GF-D8 (cell line): ENCODE data around the gene SMARCD3.

ENCODE experiments used
- DNase-seq: peaks from one replicate; lab custom pipeline; 2025; lab: John Stamatoyannopoulos, UW

The SMARCD3 gene

DNA sequence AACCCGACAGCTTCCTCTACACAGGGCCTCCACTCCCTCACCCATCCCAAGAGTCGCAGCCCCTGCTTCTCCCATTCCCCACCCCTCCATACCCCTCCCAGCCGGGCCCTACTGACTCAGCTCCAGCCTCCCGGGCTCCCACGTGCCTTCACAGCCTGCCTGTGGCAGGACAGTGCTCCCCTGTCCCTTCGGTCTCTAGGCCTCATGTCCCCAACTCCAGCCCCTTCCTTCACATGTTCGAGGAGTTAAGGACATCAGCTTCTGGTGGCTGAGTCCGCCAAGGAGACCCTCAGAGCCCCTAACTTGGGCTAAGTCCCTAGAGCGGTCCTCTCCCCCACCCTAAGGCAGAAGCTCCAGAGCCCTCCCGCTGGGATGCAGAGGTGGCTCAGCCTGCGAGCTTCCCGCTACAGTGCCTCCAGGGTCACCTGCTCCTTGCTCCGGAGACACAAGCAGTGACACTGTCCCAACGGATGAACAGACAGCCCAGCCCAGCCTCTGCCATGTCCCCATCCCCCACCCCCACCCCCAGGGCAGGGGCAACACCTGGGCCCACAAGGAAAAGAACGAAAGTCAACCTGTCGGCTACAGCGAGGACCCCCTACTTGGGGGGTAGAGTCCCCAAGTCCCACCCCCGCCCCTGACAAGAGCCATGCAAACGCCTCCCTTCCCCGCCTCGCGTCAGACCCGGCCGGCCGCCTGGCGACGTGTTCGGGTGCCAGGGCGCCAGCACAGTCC lies 716 bp downstream of the SMARCD3 start:
- DNase-seq: no peak

GRCh38 chr7:151246851-151247580 lies 1.5 kb downstream of the SMARCD3 start:
- DNase-seq: no peak

DNA sequence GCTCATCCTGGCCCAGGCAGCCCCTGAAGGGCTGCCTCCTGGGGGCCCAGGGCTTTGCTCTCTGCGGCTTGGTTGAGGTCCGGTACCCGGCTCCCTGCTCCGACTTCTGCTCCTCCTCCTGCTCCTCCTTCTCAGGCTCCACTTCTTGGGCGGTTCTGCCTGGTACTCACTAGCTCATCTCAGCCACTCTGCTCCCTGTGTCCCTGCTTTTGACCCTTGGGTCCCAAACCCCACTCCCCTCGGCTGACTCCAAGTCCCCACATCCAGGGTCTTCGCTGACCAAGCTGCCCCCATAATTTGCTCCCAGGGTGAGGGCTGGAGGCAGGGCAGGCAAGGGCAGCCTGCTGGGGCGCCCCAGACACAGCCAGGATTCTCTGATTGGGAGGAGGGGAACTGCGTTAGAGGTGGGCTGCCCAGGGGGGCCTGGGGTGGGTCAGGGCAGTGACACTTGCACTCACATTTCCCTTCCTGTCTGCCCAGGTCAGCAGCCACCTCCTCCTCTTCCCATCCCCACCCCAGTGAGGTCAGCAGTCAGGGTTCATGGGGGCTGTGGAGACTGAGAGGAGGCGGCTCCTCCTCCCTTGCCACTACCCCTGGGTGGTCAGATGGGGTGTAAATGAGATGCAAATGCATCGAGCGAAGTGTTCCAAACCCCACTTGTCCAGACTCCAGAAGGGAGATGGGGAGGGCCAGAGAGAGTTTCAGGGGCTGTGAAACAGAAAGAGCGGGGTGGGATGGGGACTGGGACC lies 2.2 kb downstream of the SMARCD3 start:
- no peak for DNase-seq

GRCh38 chr7:151245360-151246101 lies 3.0 kb downstream of the SMARCD3 start:
- DNase-seq: no peak

DNA sequence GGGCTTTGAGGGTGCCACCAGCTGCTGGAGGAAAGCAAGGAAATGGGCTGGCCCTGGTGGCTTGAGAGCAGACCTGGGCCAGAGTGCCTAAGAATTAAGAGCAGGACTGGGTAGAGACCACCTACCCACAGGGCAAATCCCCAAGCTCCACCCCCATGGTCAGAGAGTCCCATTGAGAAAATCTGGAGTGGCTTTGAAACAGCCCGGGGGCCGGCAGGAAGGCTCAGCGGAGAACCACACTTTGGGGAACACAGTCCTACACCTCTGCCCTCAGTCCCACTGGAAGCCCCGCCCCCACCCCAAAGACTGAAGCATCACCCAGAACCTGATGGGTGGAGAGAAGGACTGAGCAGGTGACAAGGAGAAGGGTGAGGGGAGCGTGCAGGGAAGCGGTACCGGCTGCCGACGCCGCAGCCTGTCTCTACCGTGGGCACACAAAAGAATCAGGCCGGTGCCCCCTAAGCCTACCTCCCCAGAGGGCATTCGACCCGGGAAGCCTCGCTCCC lies 3.6 kb downstream of the SMARCD3 start:
- no peak for DNase-seq

DNA sequence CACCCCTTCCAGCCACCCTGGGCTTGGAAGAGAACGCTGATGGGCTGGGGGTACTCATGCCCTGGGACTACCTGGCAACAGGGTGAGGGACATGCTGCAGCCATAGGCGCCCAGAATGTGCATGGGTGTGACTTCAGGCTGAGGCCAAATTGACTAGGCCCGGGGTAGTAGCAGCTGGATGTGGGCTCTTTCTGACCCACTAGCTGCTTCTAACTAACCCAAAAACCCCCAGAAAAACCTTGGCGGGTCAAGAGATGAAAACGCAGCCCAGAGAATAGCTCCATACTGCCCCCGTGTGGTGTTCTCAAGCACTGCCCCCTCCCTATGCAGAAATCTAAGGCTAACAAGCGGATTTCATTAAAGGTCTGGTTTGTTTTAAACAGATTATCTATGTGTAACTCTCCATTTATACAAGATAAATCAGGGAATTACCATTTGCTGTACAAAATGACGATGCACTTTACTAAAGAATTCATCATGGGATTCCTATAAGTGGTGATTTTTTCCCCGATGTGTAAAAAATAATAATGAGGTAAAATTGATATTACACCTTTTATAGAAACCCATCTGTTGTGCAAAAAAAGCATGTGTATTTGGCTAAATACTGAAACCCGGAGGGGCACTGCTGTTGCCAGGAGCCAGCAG lies 4.2 kb downstream of the SMARCD3 start:
- DNase-seq: no peak

DNA sequence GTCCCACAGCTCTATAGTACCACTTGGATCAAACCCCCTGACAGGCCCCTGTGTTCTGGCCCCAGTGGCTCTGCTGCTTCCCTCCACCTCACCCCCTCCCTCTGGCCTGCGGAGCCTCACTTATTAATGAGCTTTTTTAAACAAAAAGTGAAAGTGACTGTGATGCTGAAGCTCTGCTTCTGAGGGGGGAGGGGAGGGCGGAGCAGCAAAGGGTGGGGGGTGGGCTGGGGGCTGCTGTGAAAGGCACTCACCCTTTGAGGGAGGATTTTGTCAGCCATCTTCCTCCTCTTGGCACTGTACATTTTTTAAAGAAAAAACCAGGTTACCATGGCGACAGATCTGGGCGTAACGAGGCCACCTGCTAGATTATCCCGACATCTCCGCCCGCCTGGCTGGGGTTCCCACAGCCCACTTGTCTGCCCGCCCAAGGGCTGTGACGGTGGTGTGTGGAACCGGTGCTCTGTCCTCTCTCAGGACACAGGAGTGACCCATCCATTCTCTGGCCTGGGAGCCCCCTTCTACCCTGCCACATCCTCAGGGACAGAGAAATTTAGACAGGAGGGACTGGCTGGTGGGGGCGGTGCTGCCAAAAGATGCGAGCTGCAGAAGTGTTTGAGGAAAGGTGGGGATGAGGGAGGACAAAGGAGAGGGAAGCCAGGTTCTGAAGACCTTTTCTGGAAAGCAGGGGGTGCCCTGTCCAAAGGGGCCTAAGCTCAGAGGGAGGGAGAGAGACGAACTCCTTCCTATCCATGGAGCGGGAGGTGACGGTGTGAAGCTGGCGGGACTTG lies 4.9 kb downstream of the SMARCD3 start:
- no peak for DNase-seq

GRCh38 chr7:151243045-151243349 lies 5.5 kb downstream of the SMARCD3 start:
- no peak for DNase-seq

- DNase-seq: no peak
Measured at GRCh38 chr7:151242159-151243044, 6.1 kb downstream of the SMARCD3 start.

DNA sequence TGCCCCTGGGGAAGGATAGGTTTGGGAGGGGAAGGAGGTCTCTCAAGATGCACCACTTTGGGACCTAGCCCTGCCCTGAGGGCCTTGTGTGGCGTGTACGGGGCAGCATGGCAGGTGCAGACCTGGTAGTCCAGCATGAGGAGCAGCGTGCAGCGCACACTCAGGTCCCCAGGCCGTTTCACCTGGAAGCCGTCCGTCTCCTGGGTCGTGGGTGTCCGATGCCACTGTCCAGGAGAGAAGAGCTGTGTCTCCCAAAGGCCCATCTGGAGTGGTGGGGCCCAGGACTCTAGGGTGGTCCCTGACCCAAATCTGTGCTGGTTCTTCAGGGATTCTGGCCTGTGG lies 6.8 kb downstream of the SMARCD3 start:
- no peak for DNase-seq

DNA sequence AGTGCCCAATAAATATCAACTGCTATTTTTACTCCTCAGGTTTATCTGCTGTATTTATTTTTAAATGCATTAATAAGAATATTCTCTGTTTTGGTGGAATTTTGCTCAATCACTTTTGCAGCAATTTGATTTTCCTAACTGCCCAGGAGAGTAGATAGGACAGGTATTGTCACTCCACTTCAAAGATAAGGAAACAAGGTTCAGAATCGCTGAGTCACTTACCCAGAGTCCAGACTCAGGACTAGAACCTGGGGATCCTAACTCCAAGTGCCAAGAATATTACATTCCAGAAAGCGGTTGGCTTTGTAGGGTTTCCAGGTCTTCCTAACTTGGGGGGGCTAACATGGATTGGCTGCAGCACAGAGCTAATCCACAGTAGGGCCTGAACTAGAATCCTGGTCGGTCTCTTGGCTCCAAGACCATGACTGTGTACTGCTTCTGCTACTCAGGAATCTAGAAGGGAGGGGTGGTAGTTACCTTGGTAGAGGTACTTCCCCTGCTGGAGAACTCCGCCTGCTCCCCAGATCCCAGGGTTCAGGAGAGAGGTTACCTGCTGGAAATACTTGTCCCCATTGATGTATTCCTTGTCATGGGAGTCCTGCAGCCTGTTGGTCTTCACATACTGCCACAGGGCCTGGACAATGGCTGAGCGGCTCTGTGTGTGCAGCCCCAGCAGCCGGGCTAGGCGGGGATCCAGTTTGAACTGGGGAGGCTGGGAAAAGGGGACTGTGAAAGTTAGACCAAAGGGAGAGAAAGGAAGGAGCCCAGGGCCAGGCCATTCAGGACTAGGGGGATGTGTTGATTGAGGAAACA lies 7.3 kb downstream of the SMARCD3 start:
- DNase-seq: no peak

GRCh38 chr7:151240536-151240935 lies 8.0 kb downstream of the SMARCD3 start:
- no peak for DNase-seq

DNA sequence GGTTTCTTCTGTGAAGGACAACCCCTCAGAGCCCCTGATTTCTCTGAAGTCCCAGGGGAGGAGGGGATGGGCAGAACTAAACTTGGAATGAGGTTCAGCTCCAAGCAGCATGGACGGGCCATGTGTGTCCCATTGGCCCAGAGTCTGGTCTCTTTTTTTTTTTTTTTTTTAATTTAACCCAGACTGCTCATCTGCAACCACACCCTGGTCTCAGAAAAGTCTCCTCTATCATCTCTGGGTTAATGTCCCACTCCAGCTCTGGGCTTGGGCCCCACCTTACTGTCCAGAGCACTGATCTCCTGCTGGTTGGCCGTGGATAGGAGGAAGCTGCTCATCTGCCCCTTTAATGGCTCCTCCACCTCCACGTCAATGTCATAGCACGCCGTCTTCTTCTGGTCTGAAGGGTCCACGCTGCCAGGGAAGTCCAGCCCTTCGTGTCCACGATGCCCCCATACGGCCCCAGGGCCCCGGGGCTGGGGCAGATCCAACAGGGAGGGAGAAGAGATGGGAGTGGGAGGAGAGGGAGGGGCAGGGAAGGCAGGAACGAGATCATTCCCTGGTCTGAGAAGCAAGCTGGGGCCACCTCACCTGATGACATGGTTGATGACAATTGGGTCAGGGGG lies 8.5 kb downstream of the SMARCD3 start:
- DNase-seq: no peak

DNA sequence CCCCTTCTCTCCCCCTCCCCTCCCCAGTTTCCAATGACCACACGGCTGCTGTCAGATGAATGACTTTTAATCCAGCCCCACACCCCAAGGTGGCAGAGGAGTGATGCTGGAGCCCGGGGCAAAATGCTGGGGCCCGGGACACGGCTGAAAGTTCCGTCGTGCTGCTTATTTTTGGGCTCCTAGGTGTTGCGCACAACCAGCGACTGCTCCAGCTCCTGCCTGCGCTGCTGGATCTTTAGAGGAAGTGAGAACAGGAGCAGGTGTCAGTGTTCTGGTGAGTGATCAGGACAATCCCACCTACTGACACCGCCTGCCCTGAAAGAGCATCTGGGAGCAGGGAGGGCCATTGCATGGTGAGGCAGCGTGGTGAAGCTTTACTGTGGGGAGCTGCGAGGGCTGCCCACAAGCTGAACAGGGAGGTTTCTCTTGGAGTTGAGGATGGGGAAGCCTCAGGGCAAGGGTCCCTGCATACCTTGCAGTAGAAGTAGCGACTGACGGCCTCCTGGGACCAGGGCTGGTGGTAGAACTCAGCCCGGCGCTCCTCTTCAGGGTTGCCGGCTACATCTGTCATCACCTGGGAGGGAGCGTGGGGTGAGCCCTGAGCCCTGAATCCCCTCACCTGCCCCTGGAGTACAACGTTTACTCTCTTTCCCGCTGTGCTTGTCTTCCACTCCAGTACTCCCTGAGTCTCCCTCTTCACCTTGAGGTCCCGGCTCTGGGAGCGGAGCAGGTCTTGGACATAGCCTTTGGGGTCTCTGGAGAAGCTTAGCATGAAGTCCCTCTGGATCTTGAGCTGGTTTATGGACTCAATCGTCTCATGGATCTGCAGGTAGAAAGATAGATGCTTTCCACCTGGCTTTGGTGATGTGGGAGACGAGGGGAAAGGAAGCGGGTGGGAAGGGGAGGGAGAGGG lies 9.3 kb downstream of the SMARCD3 start:
- DNase-seq: no peak

DNA sequence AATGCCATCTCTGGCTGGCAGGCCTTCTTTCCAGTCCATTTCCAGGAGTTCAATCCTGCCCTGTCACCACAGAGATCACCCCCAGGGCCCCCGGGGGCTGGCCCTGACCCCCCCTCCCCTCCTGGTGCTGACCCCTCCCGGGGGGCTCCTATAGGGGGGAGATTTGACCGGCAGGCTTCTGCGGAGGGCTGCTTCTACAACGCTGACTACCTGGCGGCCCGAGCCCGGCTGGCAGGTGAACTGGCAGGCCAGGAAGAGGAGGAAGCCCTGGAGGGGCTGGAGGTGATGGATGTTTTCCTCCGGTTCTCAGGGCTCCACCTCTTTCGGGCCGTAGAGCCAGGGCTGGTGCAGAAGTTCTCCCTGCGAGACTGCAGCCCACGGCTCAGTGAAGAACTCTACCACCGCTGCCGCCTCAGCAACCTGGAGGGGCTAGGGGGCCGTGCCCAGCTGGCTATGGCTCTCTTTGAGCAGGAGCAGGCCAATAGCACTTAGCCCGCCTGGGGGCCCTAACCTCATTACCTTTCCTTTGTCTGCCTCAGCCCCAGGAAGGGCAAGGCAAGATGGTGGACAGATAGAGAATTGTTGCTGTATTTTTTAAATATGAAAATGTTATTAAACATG lies 10.2 kb downstream of the SMARCD3 start:
- DNase-seq: no peak

- DNase-seq: no peak
Measured at GRCh38 chr7:151237244-151238189, 11.0 kb downstream of the SMARCD3 start.
